22Rv1 (cell line): ENCODE results near the gene CSAG2.
"Not testable (repeated sequence)": the region's sequence is repeated elsewhere in the genome, so short reads cannot be mapped to it uniquely, and the experiment has no call there.

Experiments
- CTCF ChIP-seq: fragments of 450-650 bp; IDR thresholded peaks from 2 replicates; pipeline ENCODE4 v1.5.1; 2017; ENCODE audit warnings: mild to moderate bottlenecking
- ZFX ChIP-seq: fragments of 450-650 bp; IDR thresholded peaks from 2 replicates; pipeline ENCODE4 v1.6.1; 2017; ENCODE audit warnings: antibody characterized with exemption, borderline replicate concordance

- not testable (repeated sequence) for TF ChIP-seq CTCF, ZFX
These were observed 44.9 kb upstream of the CSAG2 start, which contains the start of gene MAGEA2 for GRCh38 chrX:152753686-152754650.
